Medulla oblongata (tissue), 1 donor: ENCODE measurements around the gene CKB.
A peak's percentile ranks its signal among the peaks of the same experiment; 100 is the strongest.

Source experiments
- DNase-seq: peaks from one replicate; pipeline ENCODE4 v3.0.0-alpha.2; 2015; ENCODE audit errors: extremely low spot score

Gene CKB

GRCh38 chr14:103522649-103523574, at the start of gene CKB:
Gene CKB, minus strand, starts transcription at chr14:103522830. Its CDS starts 337 bp downstream, at chr14:103522493.
- DNase-seq, result peak; percentile 84

DNA sequence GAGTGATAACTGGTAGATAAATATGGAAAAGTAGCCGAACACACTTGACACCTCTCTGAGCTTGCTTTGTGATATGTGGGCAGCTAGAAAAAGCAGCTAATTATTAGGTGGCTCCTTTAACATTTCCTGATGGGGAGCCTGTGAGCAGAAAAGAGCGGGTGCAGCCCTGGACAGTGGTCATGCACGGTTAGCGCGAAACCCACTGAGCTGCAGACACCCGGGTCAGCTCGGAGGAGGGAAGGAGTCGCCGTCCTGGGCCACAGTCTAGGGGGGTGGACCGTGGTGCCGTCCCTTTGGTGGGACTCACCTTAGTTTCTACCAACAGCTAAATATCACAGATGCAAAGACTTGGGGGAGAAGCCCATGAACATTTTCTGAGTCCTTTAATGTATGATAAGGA, 46.8 kb upstream of the CKB start:
- DNase-seq, result no peak

GRCh38 chr14:103568952-103569351, 46.3 kb upstream of the CKB start:
- DNase-seq, result no peak

GRCh38 chr14:103563844-103564505, 41.3 kb upstream of the CKB start:
- no peak for DNase-seq

GRCh38 chr14:103563226-103563620, 40.6 kb upstream of the CKB start:
- no peak for DNase-seq

DNA sequence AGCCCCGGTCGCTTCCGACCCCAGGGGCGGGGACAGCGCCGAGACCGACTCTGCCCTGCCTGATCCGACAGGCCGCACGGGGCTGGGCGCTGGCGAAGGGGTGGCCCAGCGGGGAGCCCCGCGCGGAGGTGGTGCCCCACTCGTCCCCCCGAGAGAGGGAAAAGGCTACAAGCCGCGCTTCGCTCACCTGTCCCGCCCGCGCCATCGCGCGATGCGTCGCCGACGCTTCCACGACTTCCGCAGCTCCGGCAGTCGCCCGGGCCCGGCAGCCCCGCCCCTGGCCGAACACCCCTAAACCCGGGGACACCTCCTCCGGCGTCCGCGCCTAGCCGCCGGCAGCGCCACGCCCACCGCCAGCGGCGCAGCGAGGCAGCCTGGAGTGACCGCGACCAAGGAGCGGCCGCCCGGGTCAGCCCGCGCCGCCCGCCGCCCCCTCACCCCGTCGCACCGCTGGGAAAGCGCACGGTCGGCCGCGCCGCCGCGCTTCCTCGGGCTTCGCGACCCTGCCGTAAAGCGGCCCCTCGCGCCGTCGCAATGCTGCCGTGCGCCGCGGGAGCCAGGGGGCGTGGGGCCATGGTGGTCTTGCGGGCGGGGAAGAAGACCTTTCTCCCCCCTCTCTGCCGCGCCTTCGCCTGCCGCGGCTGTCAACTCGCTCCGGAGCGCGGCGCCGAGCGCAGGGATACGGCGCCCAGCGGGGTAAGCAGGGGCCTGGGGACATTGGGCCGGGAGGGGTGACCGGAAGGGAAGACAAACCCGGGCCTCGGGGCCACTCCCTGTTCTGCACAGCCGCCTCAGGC, 40.0 kb upstream of the CKB start, which contains the start of the genes BAG5 and COA8:
Gene BAG5, minus strand, starts transcription at position 229 of the 797 bp plus-strand sequence. CDS start 1,493 bp downstream, outside the sequence.
Gene COA8, plus strand, starts transcription at position 532 of the 797 bp plus-strand sequence. Its CDS starts 42 bp downstream, at position 574.
- peak; percentile 79 for DNase-seq

GRCh38 chr14:103562179-103562428, 39.5 kb upstream of the CKB start:
- no peak for DNase-seq

DNA sequence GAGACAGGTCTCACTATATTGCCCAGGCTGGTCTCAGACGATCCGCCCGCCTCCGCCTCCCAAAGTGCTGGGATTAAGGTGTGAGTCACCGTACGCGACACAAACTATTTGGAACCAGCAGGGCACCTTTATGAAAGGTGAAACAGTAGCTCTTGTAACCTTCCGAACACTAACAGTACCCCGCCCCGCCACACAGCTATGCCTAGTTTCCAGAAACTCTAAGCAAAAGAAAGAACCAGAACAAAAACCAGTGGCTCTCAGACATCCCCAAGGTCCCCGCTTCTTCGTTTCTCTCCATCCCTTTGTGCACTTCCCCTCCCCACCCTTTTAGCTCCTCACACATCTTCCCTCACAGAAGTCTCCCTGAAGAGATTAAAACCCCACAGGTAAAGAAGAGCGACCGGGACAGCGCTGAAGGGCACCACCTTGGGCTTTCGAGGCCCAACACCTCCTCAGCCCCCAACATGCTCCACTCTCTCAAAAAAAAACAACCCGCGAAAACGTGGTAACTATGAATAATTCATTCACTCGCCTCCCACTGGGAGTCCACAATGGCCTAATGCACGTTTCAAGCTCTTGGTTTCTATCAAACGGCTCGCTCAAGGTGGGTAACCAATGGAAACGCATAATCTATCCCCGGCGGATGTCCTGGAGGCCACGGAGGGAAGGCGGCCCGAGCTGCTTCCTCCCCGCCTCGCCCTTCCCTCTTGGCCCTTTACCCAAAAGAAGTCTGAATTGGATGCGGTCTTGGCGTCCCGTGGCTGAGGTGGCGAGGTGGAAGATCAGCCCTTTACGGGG, 39.0 kb upstream of the CKB start:
- no peak for DNase-seq

DNA sequence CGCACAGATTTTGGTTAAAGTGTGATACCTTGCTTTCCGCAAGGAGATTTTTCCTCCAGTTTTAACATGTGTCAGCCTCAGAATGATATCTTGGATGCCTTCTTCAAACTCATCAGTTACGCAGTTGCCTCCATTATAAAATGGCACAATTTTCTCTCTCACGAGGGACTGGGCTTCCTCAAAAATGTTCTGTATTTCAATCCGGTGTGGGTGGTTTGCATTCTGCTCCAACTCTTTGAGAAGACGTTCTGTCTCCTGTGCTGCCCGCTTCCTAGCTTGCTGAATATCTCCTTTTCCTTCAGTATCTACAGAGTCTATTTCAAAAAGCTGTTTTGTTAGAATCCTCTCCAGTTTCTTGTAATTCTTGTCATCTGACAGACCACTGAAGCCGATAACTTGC, 38.1 kb upstream of the CKB start:
- no peak for DNase-seq

- DNase-seq, result no peak
Observed at GRCh38 chr14:103559766-103560165, 37.1 kb upstream of the CKB start.

GRCh38 chr14:103558071-103558882, 35.6 kb upstream of the CKB start:
- no peak for DNase-seq

DNA sequence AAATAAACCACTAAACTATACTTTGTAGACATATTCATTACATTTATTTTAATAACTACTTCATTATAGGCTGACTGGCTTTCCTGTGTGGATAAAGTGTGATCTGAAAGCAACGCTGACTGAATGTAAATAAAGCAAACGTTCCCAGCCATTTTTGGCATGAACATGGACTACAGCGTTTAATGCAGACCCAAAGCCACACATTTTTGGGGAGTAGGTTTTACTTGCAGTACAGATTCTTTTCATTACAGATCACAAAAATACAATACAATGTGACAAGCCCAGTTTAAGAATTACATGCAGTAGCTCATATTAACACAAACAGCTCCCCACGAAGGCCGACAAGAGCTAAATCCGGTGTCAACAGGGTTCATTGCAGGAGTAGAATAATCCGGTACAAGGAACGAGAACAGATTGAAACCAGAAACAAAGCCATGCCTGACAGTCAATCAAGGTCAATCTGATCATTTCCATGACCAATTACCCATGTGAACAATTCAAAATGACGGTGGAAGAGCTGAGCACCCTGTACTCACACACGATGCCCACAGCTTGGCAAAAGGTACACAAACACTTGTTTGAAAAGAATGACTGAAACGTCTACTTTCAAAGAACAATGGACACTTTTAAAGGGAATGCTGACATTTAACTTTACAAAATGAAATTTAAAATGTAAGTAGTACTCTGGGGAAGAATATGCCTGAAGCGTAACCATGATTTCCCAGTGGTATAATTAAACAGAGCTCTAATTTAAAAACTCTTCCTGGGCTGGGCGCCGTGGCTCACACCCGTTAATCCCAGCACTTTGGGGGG, 34.5 kb upstream of the CKB start:
- no peak for DNase-seq

DNA sequence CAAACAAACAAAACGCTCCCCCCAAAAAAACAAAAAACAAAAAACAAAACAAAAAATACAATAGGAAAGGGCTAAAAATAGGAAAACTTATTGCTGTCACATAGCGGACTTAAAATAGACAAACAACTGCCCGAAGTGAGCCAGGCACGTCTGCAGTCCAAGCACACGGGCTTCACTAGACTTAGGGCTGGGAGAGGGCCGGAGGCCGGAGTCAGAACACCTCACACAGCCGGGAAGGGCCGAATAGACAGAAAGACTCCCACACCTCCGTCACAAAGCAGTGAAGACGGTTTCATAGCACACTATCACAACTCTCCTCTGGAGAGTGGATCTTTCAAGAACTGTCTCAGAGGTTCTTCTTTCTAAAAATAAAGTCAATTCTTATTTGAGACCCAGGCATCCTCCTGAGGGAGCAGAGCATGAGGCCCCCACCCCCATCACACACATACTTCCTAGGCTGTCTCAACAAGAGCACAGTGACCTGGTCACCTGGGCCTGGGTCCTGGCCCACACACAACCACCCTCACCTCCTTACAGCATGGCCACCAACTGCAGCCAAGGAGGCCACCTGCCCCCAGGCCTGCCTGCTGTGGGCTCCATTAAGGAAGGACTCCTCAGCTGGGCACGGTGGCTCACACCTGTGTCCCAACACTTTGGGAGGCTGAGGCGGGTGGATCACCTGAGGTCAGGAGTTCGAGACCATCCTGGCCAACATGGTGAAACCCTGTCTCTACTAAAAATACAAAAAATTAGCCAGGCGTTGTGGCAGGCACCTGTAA, 33.1 kb upstream of the CKB start:
- no peak for DNase-seq

- no peak for DNase-seq
Observed at GRCh38 chr14:103552846-103553210, 30.2 kb upstream of the CKB start.

- peak; percentile 47 for DNase-seq
Observed at GRCh38 chr14:103552011-103552845, 29.6 kb upstream of the CKB start.

DNA sequence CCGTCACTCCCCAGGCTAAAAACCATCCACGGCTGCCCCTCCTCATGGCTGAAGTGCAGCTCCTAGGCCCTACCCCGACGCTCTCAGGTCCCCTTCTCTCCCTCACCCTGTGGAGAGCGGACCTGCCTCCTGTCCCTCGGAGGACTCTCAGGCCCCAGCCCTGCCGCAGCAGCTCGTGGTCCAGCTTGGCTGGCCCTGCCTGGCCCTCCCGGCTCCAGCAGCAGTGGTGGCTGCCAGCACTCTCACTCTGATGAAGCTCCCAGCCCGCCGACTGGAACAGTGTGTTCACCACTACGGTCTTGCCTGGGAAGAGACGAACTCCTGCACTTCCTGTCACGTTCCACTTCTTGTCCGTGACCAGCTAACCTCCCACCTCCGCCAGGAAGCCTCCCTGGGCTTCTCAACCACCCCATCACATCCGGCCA, 28.7 kb upstream of the CKB start:
- peak; percentile 70 for DNase-seq

DNA sequence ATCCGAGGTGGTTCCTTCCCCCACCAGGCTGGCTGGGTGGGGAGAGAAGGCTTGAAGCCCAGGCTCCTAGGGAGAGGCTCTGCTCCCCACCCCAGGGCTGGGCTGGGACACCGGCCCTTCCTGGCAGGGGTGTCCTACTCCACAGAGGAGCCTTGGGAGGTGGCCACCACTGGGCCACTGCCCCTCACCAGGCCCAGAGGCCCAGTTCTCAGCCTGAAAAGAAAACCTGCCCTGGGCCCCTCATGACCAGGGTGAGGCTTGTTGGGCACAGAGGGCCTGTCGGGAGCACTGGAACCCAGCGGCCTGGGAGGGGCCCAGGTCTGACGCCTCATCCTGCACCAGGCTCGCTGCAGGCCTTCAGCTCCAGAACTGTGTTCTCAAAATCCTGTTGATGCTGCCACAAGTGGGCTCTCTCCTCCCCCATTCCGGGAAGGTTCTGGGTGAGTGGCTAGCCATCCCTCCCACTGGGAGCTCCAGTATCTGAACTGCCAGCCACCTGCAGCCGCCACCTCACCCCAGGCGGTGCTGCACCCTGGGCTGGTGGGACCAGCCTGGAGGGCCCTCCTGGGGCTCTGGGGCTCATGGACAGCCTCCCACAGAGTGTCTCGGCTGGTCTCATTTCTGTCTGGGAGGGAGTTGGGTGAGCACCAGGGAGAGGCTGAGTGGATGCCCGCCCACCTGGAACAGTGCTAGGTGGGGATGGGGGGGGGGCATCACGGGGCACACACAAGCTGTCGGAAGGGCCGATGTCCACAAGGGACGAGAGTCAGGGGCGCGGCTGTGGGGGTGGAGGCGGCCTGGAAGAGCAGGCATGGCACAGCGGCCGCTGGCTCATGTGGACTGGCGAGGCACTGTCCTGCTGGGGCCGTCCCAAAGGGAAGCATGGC, 28.1 kb upstream of the CKB start:
- peak; percentile 57 for DNase-seq
